HepG2 (cell line): ENCODE data around the gene MACROD2.

Experiments
- ARHGAP35 ChIP-seq: sonication (generic); formaldehyde crosslinking; IDR thresholded peaks from 2 replicates; pipeline ENCODE4 v1.9.0; 2022; ENCODE audit warnings: mild to moderate bottlenecking, inconsistent platforms, moderate library complexity, missing genetic modification reagents, borderline replicate concordance
- GATAD2A ChIP-seq: IDR thresholded peaks from 2 replicates; pipeline ENCODE4 v1.6.1; 2016
- HMGA1 ChIP-seq: sonication (generic); formaldehyde crosslinking; conservative IDR thresholded peaks from 2 replicates; pipeline ENCODE4 v1.4.0; 2020; ENCODE audit warnings: missing genetic modification reagents
- POLR2AphosphoS5 ChIP-seq: IDR thresholded peaks from 2 replicates; pipeline ENCODE4 v1.6.1; 2012; ENCODE audit warnings: low read depth, low read length
- TRIM24 ChIP-seq: sonication (generic); formaldehyde crosslinking; IDR thresholded peaks from 2 replicates; pipeline ENCODE4 v1.8.0; 2022; ENCODE audit warnings: mild to moderate bottlenecking, missing genetic modification reagents
- ZNF530 ChIP-seq: sonication (generic); formaldehyde crosslinking; IDR thresholded peaks from 2 replicates; pipeline ENCODE4 v1.5.0; 2020; ENCODE audit warnings: low read depth, mild to moderate bottlenecking, missing genetic modification reagents
- TF ChIP-seq, protein P1 (sequence below): IDR thresholded peaks from 2 replicates; pipeline ENCODE4 v1.6.1; 2012; ENCODE audit warnings: inconsistent platforms
- TF ChIP-seq, protein P2 (sequence below): sonication (generic); formaldehyde crosslinking; IDR thresholded peaks from 2 replicates; pipeline ENCODE4 v1.5.1; 2020; ENCODE audit warnings: mild to moderate bottlenecking, missing genetic modification reagents, moderate library complexity
- TF ChIP-seq, protein P3 (sequence below): sonication (generic); formaldehyde crosslinking; IDR thresholded peaks from 2 replicates; pipeline ENCODE4 v1.4.0; 2020; ENCODE audit warnings: missing genetic modification reagents

DNA sequence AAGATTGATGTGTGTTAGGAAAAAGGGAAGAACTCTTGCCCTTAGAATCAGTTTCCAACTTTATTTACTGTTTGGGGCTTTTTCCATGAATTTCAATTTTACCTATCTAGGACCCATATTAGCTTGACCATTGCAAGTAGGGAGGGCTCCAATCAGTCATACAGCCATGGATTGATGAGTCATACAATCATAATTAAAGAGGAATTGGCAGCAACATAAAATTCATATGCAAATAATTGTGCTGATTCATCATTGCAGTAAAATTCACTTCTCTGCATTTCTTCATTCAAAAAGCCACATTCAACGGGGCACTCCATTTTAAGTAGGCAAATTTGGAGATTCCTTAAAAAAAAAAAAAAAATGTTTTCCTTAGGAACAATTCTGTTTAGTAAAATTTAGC, 1561.6 kb downstream of the MACROD2 start:
- TF ChIP-seq, protein P1, sequence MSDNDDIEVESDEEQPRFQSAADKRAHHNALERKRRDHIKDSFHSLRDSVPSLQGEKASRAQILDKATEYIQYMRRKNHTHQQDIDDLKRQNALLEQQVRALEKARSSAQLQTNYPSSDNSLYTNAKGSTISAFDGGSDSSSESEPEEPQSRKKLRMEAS = no peak
- TF ChIP-seq GATAD2A (CRISPR knock-in tag) (no peak), POLR2AphosphoS5 (no peak), TRIM24 (CRISPR knock-in tag) (no peak), ARHGAP35 (no peak), HMGA1 (no peak), ZNF530 (CRISPR knock-in tag) (no peak)
- TF ChIP-seq, protein P2, sequence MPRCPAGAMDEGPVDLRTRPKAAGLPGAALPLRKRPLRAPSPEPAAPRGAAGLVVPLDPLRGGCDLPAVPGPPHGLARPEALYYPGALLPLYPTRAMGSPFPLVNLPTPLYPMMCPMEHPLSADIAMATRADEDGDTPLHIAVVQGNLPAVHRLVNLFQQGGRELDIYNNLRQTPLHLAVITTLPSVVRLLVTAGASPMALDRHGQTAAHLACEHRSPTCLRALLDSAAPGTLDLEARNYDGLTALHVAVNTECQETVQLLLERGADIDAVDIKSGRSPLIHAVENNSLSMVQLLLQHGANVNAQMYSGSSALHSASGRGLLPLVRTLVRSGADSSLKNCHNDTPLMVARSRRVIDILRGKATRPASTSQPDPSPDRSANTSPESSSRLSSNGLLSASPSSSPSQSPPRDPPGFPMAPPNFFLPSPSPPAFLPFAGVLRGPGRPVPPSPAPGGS = no peak
- TF ChIP-seq, protein P3, sequence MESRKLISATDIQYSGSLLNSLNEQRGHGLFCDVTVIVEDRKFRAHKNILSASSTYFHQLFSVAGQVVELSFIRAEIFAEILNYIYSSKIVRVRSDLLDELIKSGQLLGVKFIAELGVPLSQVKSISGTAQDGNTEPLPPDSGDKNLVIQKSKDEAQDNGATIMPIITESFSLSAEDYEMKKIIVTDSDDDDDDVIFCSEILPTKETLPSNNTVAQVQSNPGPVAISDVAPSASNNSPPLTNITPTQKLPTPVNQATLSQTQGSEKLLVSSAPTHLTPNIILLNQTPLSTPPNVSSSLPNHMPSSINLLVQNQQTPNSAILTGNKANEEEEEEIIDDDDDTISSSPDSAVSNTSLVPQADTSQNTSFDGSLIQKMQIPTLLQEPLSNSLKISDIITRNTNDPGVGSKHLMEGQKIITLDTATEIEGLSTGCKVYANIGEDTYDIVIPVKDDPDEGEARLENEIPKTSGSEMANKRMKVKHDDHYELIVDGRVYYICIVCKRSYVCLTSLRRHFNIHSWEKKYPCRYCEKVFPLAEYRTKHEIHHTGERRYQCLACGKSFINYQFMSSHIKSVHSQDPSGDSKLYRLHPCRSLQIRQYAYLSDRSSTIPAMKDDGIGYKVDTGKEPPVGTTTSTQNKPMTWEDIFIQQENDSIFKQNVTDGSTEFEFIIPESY = no peak
